Fibroblast of lung (primary cell): ENCODE results near the gene CTNND1. TPM values are rescaled to one million over a fixed set of nuclear protein-coding genes. Genes with fewer than 3 reads are reported as not detected.

Source experiments
- DNase-seq, 2 donors: peaks; one replicate each; pipeline versions ENCODE4 v3.0.0 to v3.0.0-alpha.2; 2010; ENCODE audit warnings: low read depth in 2 of 2
- H2AFZ ChIP-seq: 2 replicates; pipeline ENCODE4 v1.5.1; 2012; ENCODE audit warnings: low read length, control low read depth, inconsistent platforms
- H3K27ac ChIP-seq: 2 replicates; pipeline ENCODE4 v1.5.1; 2011; ENCODE audit warnings: low read length, control low read depth; ENCODE audit not compliant: insufficient read depth
- H3K27me3 ChIP-seq: 2 replicates; pipeline ENCODE4 v1.5.1; 2011; ENCODE audit warnings: mild to moderate bottlenecking, low read length; ENCODE audit not compliant: control insufficient read depth, insufficient read depth
- H3K36me3 ChIP-seq: 2 replicates; pipeline ENCODE4 v1.5.1; 2011; ENCODE audit warnings: low read length; ENCODE audit not compliant: control insufficient read depth, insufficient read depth
- H3K4me1 ChIP-seq: 2 replicates; pipeline ENCODE4 v1.5.1; 2011; ENCODE audit warnings: low read length; ENCODE audit not compliant: control insufficient read depth, insufficient read depth; ENCODE audit errors: extremely low read depth
- H3K4me2 ChIP-seq: 2 replicates; pipeline ENCODE4 v1.5.1; 2011; ENCODE audit warnings: low read length, control low read depth; ENCODE audit not compliant: insufficient read depth; ENCODE audit errors: extremely low read depth
- H3K4me3 ChIP-seq, 4 experiments: fragments of 200-600 bp in 1 of 4; sonication (generic) in 1 of 4; replicated peaks in 1 of 4; 2 replicates each; pipeline ENCODE4 v1.5.1; 2011 to 2016; ENCODE audit warnings: low read length in 4 of 4, low read depth in 3 of 4, mild to moderate bottlenecking in 3 of 4, control low read depth in 2 of 4, inconsistent platforms in 1 of 4, mixed read lengths in 1 of 4; ENCODE audit not compliant: insufficient read depth in 1 of 4; ENCODE audit errors: control extremely low read depth in 1 of 4
- H3K79me2 ChIP-seq: 2 replicates; pipeline ENCODE4 v1.5.1; 2012; ENCODE audit warnings: mild to moderate bottlenecking, low read length, inconsistent platforms; ENCODE audit not compliant: control insufficient read depth, insufficient read depth
- H3K9ac ChIP-seq: 2 replicates; pipeline ENCODE4 v1.5.1; 2011; ENCODE audit warnings: mild to moderate bottlenecking, low read length, control low read depth; ENCODE audit not compliant: insufficient read depth
- H3K9me3 ChIP-seq: 2 replicates; pipeline ENCODE4 v1.5.1; 2012; ENCODE audit warnings: low read depth, low read length; ENCODE audit not compliant: control insufficient read depth, insufficient read depth
- H4K20me1 ChIP-seq: 2 replicates; pipeline ENCODE4 v1.5.1; 2011; ENCODE audit warnings: low read length; ENCODE audit not compliant: control insufficient read depth, insufficient read depth; ENCODE audit errors: extremely low read depth
- EZH2 ChIP-seq: IDR thresholded peaks from 2 replicates; pipeline ENCODE4 v1.5.1; 2012; ENCODE audit warnings: low read length, control low read depth, mild to moderate bottlenecking; ENCODE audit errors: missing control alignments
- polyA plus RNA-seq, 2 donors: library from polyadenylated mRNA; depleted of rRNA in 1 of 2; stranded (reverse) in 1 of 2; unstranded in 1 of 2; fragments of >200 nt; gene quantifications; 2 replicates each; pipeline ENCODE4 v1.2.1, GENCODE V29; 2011 to 2012; ENCODE audit warnings: missing spikeins in 1 of 2
- total RNA-seq: library from RNA; depleted of rRNA; stranded (reverse); fragments of >200 nt; gene quantifications from 2 replicates; pipeline ENCODE4 v1.2.1, GENCODE V29; 2014
- TF ChIP-seq, protein P1 (sequence below), 2 donors: IDR thresholded peaks in 1 of 2; conservative IDR thresholded peaks in 1 of 2; 1 replicate in 1 of 2; 2 replicates in 1 of 2; pipeline ENCODE4 v1.5.1; 2011 to 2012; ENCODE audit warnings: low read length in 2 of 2, control low read depth in 1 of 2, inconsistent platforms in 1 of 2, low read depth in 1 of 2, mild to moderate bottlenecking in 1 of 2

The CTNND1 gene
- total and polyA plus RNA-seq, 2 donors (not counting 1 experiment from before 2014, with no cell fraction given): 103 to 190 TPM

DNA sequence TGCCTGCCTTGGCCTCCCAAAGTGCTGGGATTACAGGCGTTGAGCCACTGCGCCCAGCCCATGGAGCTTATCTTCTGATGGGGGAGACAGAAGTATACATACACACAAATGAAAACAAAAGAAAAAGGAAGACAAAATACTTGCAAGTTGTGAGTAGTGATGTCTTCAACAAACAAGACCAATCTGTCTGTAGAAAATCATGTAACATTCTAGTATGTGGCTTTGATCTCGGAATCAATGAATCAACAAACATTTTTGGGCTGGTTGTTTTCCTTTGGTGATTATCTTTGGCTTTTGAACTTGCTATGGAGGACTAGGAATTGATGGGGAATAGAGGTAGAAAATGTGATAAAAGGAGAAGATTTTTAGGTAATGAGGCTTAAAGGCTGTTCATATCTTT is 3.4 kb upstream of the CTNND1 start:
- Histone ChIP-seq H3K27ac (no peak overlapping the region), H3K27me3 (no peaks in the 10 kb centered on the region), H3K4me1 (no peaks in the 10 kb centered on the region), H2AFZ (no peak overlapping the region), H3K4me3 (no peak overlapping the region), H3K36me3 (no peaks in the 10 kb centered on the region), H3K9ac (no peak overlapping the region), H3K79me2 (peaks cover 14% of the 10 kb centered on the region), H3K4me2 (no peak overlapping the region), H4K20me1 (no peaks in the 10 kb centered on the region), H3K9me3 (no peaks in the 10 kb centered on the region)
- no peak for DNase-seq
- TF ChIP-seq, protein P1, sequence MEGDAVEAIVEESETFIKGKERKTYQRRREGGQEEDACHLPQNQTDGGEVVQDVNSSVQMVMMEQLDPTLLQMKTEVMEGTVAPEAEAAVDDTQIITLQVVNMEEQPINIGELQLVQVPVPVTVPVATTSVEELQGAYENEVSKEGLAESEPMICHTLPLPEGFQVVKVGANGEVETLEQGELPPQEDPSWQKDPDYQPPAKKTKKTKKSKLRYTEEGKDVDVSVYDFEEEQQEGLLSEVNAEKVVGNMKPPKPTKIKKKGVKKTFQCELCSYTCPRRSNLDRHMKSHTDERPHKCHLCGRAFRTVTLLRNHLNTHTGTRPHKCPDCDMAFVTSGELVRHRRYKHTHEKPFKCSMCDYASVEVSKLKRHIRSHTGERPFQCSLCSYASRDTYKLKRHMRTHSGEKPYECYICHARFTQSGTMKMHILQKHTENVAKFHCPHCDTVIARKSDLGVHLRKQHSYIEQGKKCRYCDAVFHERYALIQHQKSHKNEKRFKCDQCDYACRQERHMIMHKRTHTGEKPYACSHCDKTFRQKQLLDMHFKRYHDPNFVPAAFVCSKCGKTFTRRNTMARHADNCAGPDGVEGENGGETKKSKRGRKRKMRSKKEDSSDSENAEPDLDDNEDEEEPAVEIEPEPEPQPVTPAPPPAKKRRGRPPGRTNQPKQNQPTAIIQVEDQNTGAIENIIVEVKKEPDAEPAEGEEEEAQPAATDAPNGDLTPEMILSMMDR (conservative IDR thresholded peaks at IDR 0.05 in 1 of 2, IDR thresholded peaks at IDR 0.05 in 1 of 2; ENCODE audit: low read depth in 1 of 2, low read length in 2 of 2): no peak
- no peak for TF ChIP-seq EZH2

DNA sequence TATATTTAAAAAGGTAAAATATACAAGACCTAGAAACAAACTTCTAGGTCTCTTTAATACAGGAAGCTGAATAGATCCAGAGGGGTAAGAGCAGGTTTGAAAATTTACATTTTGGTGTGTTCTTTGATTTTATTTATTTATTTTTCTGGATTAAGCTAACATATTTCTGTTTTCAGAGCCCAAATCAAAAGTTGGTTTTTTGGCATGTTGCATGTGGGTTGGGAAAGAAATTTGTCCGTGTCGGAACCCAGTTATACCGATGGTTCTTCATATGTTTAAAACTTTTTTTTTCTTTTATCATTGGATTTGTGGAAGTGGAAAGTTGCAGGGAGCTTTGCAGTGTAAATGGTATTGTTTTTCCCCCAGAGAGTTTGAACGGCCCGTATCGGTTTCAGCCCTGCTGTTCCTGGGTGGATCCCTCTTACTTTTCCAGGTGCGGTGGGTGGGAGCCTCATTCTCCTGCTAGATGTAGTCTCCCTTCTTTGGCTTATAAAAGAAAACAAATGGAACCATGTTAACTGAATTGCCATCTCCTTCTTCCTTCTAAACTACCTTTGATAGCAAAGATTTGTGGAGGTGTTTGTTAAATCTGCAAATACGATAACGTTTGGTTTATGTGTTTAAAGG is 746 bp downstream of the CTNND1 start:
- TF ChIP-seq EZH2: no peak
- TF ChIP-seq, protein P1 (conservative IDR thresholded peaks at IDR 0.05 in 1 of 2, IDR thresholded peaks at IDR 0.05 in 1 of 2; ENCODE audit: low read depth in 1 of 2, low read length in 2 of 2): no peak
- peaks cover 4% of the 10 kb centered on the region for H3K4me1 ChIP-seq
- H3K27me3 ChIP-seq: no peaks in the 10 kb centered on the region
- peaks cover 55% of the 10 kb centered on the region for H3K79me2 ChIP-seq
- peak overlapping the region; percentile 92 for H3K27ac ChIP-seq
- H4K20me1 ChIP-seq: peaks cover 5% of the 10 kb centered on the region
- peak overlapping the region; percentile 75 to 99 (median 84) for H3K4me3 ChIP-seq
- H3K9me3 ChIP-seq: no peaks in the 10 kb centered on the region
- no peaks in the 10 kb centered on the region for H3K36me3 ChIP-seq
- H3K4me2 ChIP-seq: no peak overlapping the region
- H2AFZ ChIP-seq: no peak overlapping the region
- H3K9ac ChIP-seq: peak overlapping the region; percentile 80
- DNase-seq: no peak

DNA sequence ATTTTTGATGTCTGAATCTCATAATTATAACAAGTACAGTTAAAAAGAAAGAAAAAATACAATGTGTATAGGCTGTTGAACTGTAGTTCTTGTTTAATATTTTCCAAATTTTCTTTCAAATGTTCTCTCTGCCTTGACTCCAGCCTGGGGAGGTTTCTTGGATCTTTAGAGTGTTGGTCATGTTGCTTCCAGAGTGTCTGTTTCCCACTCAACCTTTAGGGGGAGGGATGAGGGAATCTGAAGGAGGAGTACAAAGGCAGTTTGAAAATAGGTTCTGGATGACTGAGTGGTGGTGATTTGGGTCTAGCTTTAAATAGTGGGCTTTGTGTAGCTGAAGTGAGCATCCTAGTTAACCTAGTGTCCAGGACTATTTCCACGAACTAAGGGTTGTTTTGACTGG is 2.0 kb downstream of the CTNND1 start:
- no peaks in the 10 kb centered on the region for H3K9me3 ChIP-seq
- TF ChIP-seq EZH2: no peak
- TF ChIP-seq, protein P1 (conservative IDR thresholded peaks at IDR 0.05 in 1 of 2, IDR thresholded peaks at IDR 0.05 in 1 of 2; ENCODE audit: low read depth in 1 of 2, low read length in 2 of 2): peak; percentile 35 to 53
- H3K36me3 ChIP-seq: no peaks in the 10 kb centered on the region
- H3K79me2 ChIP-seq: peaks cover 66% of the 10 kb centered on the region
- H3K27me3 ChIP-seq: no peaks in the 10 kb centered on the region
- DNase-seq: peak; percentile 45 to 54
- H4K20me1 ChIP-seq: peaks cover 5% of the 10 kb centered on the region
- H3K4me3 ChIP-seq: peak overlapping the region; percentile 75 to 99 (median 84)
- peaks cover 4% of the 10 kb centered on the region for H3K4me1 ChIP-seq
- no peak overlapping the region for H2AFZ ChIP-seq
- peak overlapping the region; percentile 59 for H3K4me2 ChIP-seq
- peak overlapping the region; percentile 6 for H3K27ac ChIP-seq
- H3K9ac ChIP-seq: no peak overlapping the region
